ENCODE results near the gene SLC5A8. TPM values are rescaled to one million over a fixed set of nuclear protein-coding genes. Genes with fewer than 3 reads are reported as not detected.

SLC5A8 gene, protein sequence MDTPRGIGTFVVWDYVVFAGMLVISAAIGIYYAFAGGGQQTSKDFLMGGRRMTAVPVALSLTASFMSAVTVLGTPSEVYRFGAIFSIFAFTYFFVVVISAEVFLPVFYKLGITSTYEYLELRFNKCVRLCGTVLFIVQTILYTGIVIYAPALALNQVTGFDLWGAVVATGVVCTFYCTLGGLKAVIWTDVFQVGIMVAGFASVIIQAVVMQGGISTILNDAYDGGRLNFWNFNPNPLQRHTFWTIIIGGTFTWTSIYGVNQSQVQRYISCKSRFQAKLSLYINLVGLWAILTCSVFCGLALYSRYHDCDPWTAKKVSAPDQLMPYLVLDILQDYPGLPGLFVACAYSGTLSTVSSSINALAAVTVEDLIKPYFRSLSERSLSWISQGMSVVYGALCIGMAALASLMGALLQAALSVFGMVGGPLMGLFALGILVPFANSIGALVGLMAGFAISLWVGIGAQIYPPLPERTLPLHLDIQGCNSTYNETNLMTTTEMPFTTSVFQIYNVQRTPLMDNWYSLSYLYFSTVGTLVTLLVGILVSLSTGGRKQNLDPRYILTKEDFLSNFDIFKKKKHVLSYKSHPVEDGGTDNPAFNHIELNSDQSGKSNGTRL
- total RNA-seq, result not detected
- long read RNA-seq, result 0 reads

DNA sequence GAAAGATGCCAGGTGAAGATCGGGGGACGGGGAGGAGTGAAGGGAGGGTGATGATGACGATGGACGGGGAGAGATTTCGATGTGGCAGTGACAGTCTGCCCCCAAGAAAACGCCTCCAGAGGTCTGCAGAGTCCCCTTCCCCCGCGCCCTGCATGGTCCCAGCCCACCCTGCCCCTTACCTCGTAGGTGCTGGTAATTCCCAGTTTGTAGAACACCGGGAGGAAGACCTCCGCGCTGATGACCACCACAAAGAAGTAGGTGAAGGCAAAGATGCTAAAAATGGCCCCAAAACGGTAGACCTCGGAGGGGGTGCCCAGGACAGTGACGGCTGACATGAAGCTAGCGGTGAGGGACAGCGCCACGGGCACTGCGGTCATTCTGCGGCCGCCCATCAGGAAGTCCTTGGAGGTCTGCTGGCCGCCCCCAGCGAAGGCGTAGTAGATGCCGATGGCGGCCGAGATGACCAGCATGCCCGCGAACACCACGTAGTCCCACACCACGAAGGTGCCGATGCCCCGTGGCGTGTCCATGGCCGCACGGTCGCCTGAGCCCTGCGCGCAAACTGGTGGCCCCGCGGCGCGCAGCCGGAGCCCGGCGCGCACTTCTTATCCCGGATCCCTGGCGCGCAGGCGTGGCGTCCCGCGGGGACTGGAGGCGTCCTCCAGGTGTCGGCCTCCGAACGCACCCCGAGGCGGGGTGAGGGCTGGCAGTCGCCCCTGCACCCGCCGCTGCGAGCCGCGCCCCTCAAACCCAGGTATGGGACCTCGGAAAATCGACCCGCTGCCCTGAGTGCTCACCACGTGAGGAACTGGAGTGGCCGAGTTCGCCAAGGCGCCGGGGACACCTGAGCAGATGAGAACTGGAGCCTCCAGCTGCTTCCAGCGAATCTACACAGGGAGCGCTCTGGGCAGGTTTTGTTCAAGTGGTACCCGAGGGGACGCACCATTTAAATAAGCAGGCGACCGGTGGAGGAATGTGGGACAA, at the start of gene SLC5A8:
SLC5A8 (minus strand) TSS at position 920 of the 984 bp plus-strand sequence; CDS start at position 530, 390 bp downstream.
- DNase-seq (ENCODE audit: low spot score), result no peak

- DNase-seq (ENCODE audit: low spot score), result no peak
Observed at GRCh38 chr12:101257357-101257756, 47.3 kb upstream of the SLC5A8 start.

GRCh38 chr12:101256266-101256665, 46.2 kb upstream of the SLC5A8 start:
- DNase-seq (ENCODE audit: low spot score), result no peak

GRCh38 chr12:101243616-101244015, 33.6 kb upstream of the SLC5A8 start:
- DNase-seq (ENCODE audit: low spot score), result no peak

- DNase-seq (ENCODE audit: low spot score), result no peak
Observed at GRCh38 chr12:101243074-101243473, 33.0 kb upstream of the SLC5A8 start.

- DNase-seq (ENCODE audit: low spot score), result no peak
Observed at GRCh38 chr12:101238800-101239329, 28.8 kb upstream of the SLC5A8 start.

DNA sequence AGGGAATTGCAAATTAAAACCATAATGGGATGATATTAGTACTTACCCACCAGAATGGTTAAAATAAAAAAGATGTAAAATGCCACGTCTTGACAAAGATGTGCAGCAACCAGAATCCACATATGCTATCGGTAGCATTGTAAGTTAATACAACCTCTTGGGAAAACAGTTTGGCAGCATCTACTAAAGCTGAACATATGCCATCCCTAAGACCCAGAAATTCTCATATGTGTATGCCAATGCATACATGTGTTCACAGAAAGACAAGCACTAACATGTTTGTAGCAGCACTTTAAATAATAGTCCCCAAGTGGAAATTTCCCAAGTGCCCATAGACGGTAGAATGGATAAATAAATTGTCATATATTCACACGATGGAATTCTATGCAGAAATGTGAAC, 28.3 kb upstream of the SLC5A8 start:
- no peak for DNase-seq (ENCODE audit: low spot score)

DNA sequence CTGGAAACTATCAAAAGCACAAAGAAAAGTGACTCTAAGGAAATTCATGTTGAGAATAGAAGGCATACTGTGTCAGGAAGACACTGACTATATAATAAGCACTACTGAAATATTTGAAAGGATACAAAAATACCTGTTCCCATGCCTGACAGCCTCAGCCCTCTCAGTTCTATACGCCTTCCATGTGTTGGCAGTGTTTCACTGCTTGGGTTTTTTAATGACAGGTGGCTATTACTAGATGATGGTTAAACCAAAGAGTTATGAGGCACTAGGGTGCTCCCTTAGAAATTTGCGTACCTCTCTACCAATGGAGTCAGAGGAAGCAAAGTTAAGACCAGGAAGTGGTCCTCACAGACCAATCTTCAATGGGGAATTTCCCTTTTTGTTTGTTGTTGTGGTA, 25.6 kb upstream of the SLC5A8 start:
- DNase-seq (ENCODE audit: low spot score), result no peak

GRCh38 chr12:101231636-101232035, 21.6 kb upstream of the SLC5A8 start:
- no peak for DNase-seq (ENCODE audit: low spot score)

DNA sequence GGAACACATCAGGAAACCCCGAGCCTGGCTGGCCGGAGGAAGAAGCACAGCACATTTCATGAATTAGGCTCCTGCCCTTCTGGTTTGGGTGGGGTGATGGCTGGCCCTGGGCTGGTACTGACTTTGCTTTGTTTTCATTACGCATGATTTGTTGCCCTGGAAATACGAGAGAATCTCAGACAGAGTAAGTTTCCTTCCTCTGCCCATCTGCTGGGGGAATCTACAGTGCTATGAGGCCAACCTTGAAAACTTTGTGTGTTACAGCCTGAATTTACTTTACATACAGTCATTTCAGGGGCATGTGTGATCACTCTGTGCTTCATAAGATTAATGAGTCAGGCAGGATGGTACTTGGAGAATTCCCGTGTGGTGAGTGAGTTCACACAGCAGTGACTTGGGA, 20.5 kb upstream of the SLC5A8 start:
- no peak for DNase-seq (ENCODE audit: low spot score)

DNA sequence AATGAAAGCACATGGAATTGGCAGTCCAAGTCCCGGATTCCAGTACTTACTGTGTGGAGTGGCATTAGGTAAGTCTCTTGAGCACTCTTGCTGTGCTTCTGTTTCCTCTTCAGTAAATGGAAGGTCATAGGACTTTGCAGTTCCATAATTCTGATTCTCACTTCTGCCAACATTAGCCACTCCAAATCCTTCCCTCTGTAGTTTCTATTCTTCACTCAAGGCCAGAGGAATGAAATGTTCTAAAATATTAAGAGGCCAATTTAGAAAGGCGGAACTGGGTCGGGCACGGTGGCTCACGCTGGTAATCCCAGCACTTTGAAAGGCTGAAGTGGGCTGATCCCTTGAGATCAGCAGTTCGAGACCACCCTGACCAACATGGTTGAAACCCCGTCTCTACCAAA, 19.8 kb upstream of the SLC5A8 start:
- no peak for DNase-seq (ENCODE audit: low spot score)

- DNase-seq (ENCODE audit: low spot score), result no peak
Observed at GRCh38 chr12:101221301-101221700, 11.3 kb upstream of the SLC5A8 start.

DNA sequence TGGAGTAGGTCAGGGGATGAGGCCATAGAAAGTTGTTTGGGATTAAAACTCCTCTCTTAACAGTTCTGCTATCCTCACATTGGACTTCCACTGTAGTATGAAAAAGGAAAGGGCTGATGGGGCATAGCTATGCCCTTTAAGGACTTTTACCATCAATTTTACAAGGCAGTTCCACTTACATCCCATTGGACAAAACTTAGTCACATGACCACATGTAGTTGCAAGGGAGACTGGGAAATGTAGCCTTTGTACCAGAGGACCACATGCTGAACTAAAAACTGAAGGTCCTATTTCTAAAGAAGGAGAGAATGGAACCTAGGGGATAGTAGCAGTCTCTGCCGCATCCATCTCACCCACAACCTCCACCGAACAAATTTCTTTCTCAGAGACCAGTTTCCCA, 6.8 kb upstream of the SLC5A8 start:
- no peak for DNase-seq (ENCODE audit: low spot score)

- no peak for DNase-seq (ENCODE audit: low spot score)
Observed at GRCh38 chr12:101207086-101207780, 2.8 kb downstream of the SLC5A8 start.

DNA sequence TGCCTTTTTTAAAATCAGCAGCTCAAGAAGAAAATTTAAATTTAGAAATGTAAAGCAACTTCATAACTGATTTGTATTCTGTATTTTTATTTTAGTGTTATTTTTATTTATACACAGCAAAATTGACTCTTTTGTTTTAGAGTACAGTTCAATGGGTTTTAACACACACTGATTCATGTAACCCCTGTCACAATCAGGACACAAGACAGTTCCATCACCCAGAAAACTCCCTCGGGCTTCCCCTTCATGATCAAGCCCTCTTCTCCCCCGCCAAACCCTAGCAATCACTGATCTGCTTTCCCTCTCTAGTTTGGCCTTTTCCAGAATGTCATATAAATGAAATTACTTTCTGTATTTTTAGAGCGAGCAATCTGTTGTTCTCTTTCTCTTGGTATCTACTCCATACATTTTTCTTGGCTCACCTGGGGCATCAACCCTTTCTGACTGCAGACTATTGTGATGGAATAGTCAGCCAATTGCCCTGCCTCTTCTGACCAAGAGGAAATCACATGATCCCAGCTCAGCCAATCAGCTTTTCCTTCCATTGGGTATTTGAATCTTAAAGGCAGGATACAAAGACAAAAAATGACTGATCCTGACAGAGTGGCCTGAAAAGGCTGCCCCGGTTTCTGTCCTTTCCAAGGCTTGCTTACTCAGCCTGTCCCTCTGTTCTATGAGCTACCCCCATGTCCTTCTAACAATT, 5.3 kb downstream of the SLC5A8 start:
- no peak for DNase-seq (ENCODE audit: low spot score)

DNA sequence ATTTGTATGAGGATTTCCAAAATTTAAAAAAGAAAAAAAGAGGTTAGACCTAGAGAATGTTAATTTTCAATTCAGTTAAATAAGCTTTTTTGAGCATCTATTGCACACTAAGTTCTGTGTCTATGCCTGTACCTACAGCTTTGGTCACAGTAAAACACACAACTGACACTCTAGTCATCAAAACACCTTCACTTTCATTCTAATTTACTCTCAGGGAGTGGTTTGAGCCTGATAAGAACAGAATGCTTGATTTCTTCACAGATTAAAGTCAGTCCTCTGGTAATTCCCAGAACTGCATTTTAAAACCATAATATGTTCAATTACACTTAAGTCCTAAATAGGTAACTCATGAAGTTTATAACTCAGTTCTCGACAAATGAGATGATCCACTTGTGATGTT, 9.2 kb downstream of the SLC5A8 start:
- DNase-seq (ENCODE audit: low spot score), result no peak

DNA sequence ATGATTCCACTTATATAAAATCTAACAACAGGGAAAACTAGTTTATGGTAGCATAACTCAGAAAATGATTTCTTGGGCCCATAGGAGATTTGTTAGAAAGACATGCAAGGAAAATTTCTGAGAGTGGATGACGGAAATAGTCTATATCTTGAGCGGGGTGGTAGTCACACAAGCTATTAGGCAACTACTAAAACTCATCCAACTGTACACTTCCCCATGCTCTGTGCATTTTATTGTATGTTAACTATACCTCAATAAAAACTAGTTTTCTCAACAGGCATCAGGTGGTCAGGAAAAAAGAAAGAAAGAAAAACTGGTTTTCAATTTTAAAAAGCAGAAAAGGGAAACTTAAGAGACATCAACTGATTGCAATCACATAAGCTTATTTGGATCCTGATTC, 9.9 kb downstream of the SLC5A8 start:
- no peak for DNase-seq (ENCODE audit: low spot score)

DNA sequence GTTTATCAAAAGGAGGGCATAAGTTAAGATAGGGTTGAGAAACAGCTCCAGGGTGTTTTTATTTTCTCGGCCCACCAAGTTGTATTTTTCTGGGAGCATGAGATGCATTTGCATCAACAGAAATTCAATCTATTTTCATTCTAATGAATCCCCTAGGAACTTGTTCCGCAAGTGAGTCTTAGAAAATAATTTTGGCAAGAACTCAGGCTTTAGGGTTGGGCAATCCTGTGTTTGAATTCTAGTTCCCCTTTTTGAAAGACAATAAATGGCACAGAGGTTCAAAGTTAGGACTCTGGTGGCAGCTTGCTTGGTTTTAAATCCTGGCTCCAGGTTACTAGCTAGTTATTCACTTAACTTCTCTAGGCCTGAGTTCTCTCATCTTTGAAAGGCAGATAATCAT, 23.7 kb downstream of the SLC5A8 start:
- no peak for DNase-seq (ENCODE audit: low spot score)

- DNase-seq (ENCODE audit: low spot score), result no peak
Observed at GRCh38 chr12:101181776-101182175, 28.3 kb downstream of the SLC5A8 start.

GRCh38 chr12:101174541-101174940, 35.5 kb downstream of the SLC5A8 start:
- no peak for DNase-seq (ENCODE audit: low spot score)
